ENCODE measurements around the gene PRF1.
"Not testable (repeated sequence)": the region's sequence is repeated elsewhere in the genome, so short reads cannot be mapped to it uniquely, and the experiment has no call there.

Gene PRF1

GRCh38 chr10:70585578-70586169 lies 16.9 kb downstream of the PRF1 start:
- TF ChIP-seq CTCF (IDR thresholded peaks at IDR 0.05; ENCODE audit: insufficient read depth, missing control alignments) = no peak
- FAIRE-seq (no peak), DNase-seq (ENCODE audit: insufficient read length, low spot score) (no peak)

GRCh38 chr10:70584909-70585544 lies 17.5 kb downstream of the PRF1 start:
- DNase-seq (ENCODE audit: insufficient read length, low spot score) = no peak
- no peak for FAIRE-seq
- no peak for TF ChIP-seq CTCF (IDR thresholded peaks at IDR 0.05; ENCODE audit: insufficient read depth, missing control alignments)

GRCh38 chr10:70584366-70584765 lies 18.2 kb downstream of the PRF1 start:
- FAIRE-seq = no peak

GRCh38 chr10:70583669-70584037 lies 18.9 kb downstream of the PRF1 start:
- FAIRE-seq (no peak), DNase-seq (ENCODE audit: insufficient read length, low spot score) (no peak)

More at GRCh38 chr10:70584366-70584765, 18.2 kb downstream of the PRF1 start:
- no peak for DNase-seq (ENCODE audit: insufficient read length, low spot score)
- TF ChIP-seq CTCF (IDR thresholded peaks at IDR 0.05; ENCODE audit: insufficient read depth, missing control alignments) = no peak

GRCh38 chr10:70582793-70583668 lies 19.5 kb downstream of the PRF1 start:
- FAIRE-seq (no peak), DNase-seq (ENCODE audit: insufficient read length, low spot score) (no peak)
- TF ChIP-seq CTCF (IDR thresholded peaks at IDR 0.05; ENCODE audit: insufficient read depth, missing control alignments) = no peak

More at GRCh38 chr10:70583669-70584037, 18.9 kb downstream of the PRF1 start:
- no peak for TF ChIP-seq CTCF (IDR thresholded peaks at IDR 0.05; ENCODE audit: insufficient read depth, missing control alignments)

GRCh38 chr10:70581176-70581575 lies 21.4 kb downstream of the PRF1 start:
- DNase-seq (ENCODE audit: insufficient read length, low spot score); FAIRE-seq: not testable (repeated sequence)

GRCh38 chr10:70579234-70580002 lies 23.1 kb downstream of the PRF1 start:
- FAIRE-seq (no peak), DNase-seq (ENCODE audit: insufficient read length, low spot score) (no peak)
- no peak for TF ChIP-seq CTCF (IDR thresholded peaks at IDR 0.05; ENCODE audit: insufficient read depth, missing control alignments)
